HepG2 (cell line): Measurements from ENCODE around the gene ATP6V0E1. TPM values are rescaled to one million over a fixed set of nuclear protein-coding genes. Genes with fewer than 3 reads are reported as not detected.

Experiments used
- ATAC-seq: fragments of 200-7000 bp; cut with Tn5 transposase; 3 replicates; pipeline ENCODE4 v1.9.1; 2020; ENCODE audit warnings: mild to moderate bottlenecking, moderate library complexity
- BruUV-seq: library from RNA; stranded (reverse); fragments of 400-500 nt; replicated peaks from 2 replicates; lab custom pipeline; 2021; lab: Mats Ljungman, UMichigan
- CTCF ChIA-PET: fragments of 300-600 bp; formaldehyde crosslinking; extraction: SDS; loops from one replicate; lab custom pipeline; 2021; ENCODE audit warnings: low total read pairs, inconsistent platforms, low intra/inter-chr PET ratio; lab: Yijun Ruan, JAX
- POLR2A ChIA-PET: fragments of 350-600 bp; sonication (Branson Sonifier 250); formaldehyde crosslinking; loops from one replicate; lab custom pipeline; 2020; ENCODE audit warnings: antibody characterized with exemption, inconsistent platforms; lab: Yijun Ruan, JAX
- DNase-seq: peaks from one replicate; pipeline ENCODE4 v3.0.0-alpha.2; 2015; ENCODE audit warnings: low spot score
- FAIRE-seq: peaks from 3 replicates; lab custom pipeline; 2011; peaks lifted over from hg19 to GRCh38; lab: Jason Lieb, UNC
- H2AFZ ChIP-seq: one replicate; pipeline ENCODE4 v1.6.1; 2011; ENCODE audit warnings: low read length, inconsistent platforms
- H3K27ac ChIP-seq: fragments of 300-600 bp; 3 replicates; pipeline ENCODE4 v1.8.0; 2011; ENCODE audit warnings: mixed run types, mild to moderate bottlenecking, mixed read lengths, low read length, inconsistent platforms; ENCODE audit not compliant: insufficient read depth; ENCODE audit errors: extremely low read length
- H3K27me3 ChIP-seq, 2 experiments: fragments of 200-600 bp in 1 of 2; 2 replicates in 1 of 2; 3 replicates in 1 of 2; pipeline versions ENCODE4 v1.6.0 to v1.8.0; 2011; ENCODE audit warnings: low read length in 2 of 2, mild to moderate bottlenecking in 2 of 2, moderate library complexity in 2 of 2, inconsistent platforms in 1 of 2; ENCODE audit not compliant: insufficient read depth in 2 of 2, control insufficient read depth in 1 of 2
- H3K36me3 ChIP-seq, 2 experiments: fragments of 200-600 bp in 1 of 2; replicated peaks in 1 of 2; 2 replicates in 1 of 2; 3 replicates in 1 of 2; pipeline versions ENCODE4 v1.5.1 to v1.8.0; 2011; ENCODE audit warnings: low read length in 2 of 2, inconsistent platforms in 1 of 2; ENCODE audit not compliant: insufficient read depth in 2 of 2, control insufficient read depth in 1 of 2
- H3K4me1 ChIP-seq: 2 replicates; pipeline ENCODE4 v1.5.1; 2012; ENCODE audit warnings: low read length, inconsistent platforms; ENCODE audit not compliant: insufficient read depth
- H3K4me2 ChIP-seq: 2 replicates; pipeline ENCODE4 v1.6.0; 2011; ENCODE audit warnings: low read depth, low read length, inconsistent platforms
- H3K4me3 ChIP-seq, 3 experiments: fragments of 200-600 bp in 1 of 3; sonication (generic), shearing (Covaris generic) in 1 of 3; replicated peaks in 1 of 3; 2 replicates each; pipeline ENCODE4 v1.5.1; 2011 to 2016; ENCODE audit warnings: low read length in 3 of 3, inconsistent platforms in 2 of 3, low read depth in 2 of 3, mild to moderate bottlenecking in 2 of 3, control low read depth in 1 of 3, mixed read lengths in 1 of 3; ENCODE audit not compliant: insufficient read depth in 1 of 3
- H3K79me2 ChIP-seq: one replicate; pipeline ENCODE4 v1.6.1; 2011; ENCODE audit warnings: low read length, inconsistent platforms; ENCODE audit not compliant: insufficient read depth
- H3K9ac ChIP-seq: 2 replicates; pipeline ENCODE4 v1.6.0; 2011; ENCODE audit warnings: mild to moderate bottlenecking, low read depth, low read length, inconsistent platforms; ENCODE audit not compliant: insufficient read depth
- H3K9me3 ChIP-seq: 2 replicates; pipeline ENCODE4 v1.5.1; 2012; ENCODE audit warnings: mild to moderate bottlenecking, low read length
- H4K20me1 ChIP-seq: 2 replicates; pipeline ENCODE4 v1.6.0; 2011; ENCODE audit warnings: inconsistent platforms, mild to moderate bottlenecking, low read length, moderate library complexity; ENCODE audit not compliant: insufficient read depth
- ARHGAP35 ChIP-seq: sonication (generic); formaldehyde crosslinking; IDR thresholded peaks from 2 replicates; pipeline ENCODE4 v1.9.0; 2022; ENCODE audit warnings: mild to moderate bottlenecking, inconsistent platforms, moderate library complexity, missing genetic modification reagents, borderline replicate concordance
- ARID2 ChIP-seq: sonication (generic); formaldehyde crosslinking; IDR thresholded peaks from 2 replicates; pipeline ENCODE4 v1.8.1; 2022; ENCODE audit warnings: mild to moderate bottlenecking, missing genetic modification reagents, borderline replicate concordance
- CHD2 ChIP-seq: IDR thresholded peaks from 2 replicates; pipeline ENCODE4 v1.6.1; 2011; ENCODE audit warnings: low read depth, low read length, improper control_type of control experiment
- NFE2 ChIP-seq: sonication (generic); formaldehyde crosslinking; IDR thresholded peaks from 2 replicates; pipeline ENCODE4 v1.4.0; 2020; ENCODE audit warnings: missing genetic modification reagents
- TGIF2 ChIP-seq: IDR thresholded peaks from 2 replicates; pipeline ENCODE4 v1.6.1; 2016; ENCODE audit warnings: control low read depth, missing compliant biosample characterization
- ZNF616 ChIP-seq: sonication (generic); formaldehyde crosslinking; IDR thresholded peaks from 2 replicates; pipeline ENCODE4 v1.5.0; 2020; ENCODE audit warnings: low read depth, mild to moderate bottlenecking, missing genetic modification reagents
- ZNF670 ChIP-seq: sonication (generic); formaldehyde crosslinking; IDR thresholded peaks from 2 replicates; pipeline ENCODE4 v1.8.0; 2022; ENCODE audit warnings: mild to moderate bottlenecking, missing genetic modification reagents, borderline replicate concordance
- WGBS: methylation state at CpG from one replicate; pipeline ENCODE4 v1.1.6; 2017; ENCODE audit warnings: low lambda C conversion rate; 5-methylcytosine and 5-hydroxymethylcytosine counted together
- in situ Hi-C: cut with HindIII; loops from 2 replicates; pipeline ENCODE4 v1.10.0; 2017; ENCODE audit warnings: low pct_unique_long_range_greater_than_20kb; ENCODE audit not compliant: extremely low pct_ligation_motif_present
- intact Hi-C: fragments of 100-400 bp; cut with micrococcal nuclease; formaldehyde crosslinking; loops from one replicate; pipeline ENCODE4 v1.10.0; 2022; ENCODE audit not compliant: unreplicated experiment
- polyA plus RNA-seq, 8 experiments: library from polyadenylated mRNA; depleted of rRNA in 3 of 8; stranded (reverse) in 7 of 8; unstranded in 1 of 8; fragments of >200 nt; fragmentation: Illumina TruSeq in 4 of 8; extraction: Trizol in 4 of 8; gene quantifications; 2 replicates each; pipeline versions ENCODE4 v1.2.1 to v1.2.3, GENCODE V29; 2011 to 2016; ENCODE audit warnings: low read depth in 4 of 8, missing spikeins in 1 of 8, mixed read lengths in 1 of 8; ENCODE audit not compliant: insufficient read depth in 1 of 8
- total RNA-seq, 5 experiments: library from RNA; depleted of rRNA; stranded (reverse); fragments of >200 nt; fragmentation: Illumina TruSeq; extraction: Trizol; gene quantifications; 2 replicates each; pipeline ENCODE4 v1.2.3, GENCODE V29; 2016; ENCODE audit warnings: low read depth in 1 of 5

ATP6V0E1 gene
- total and polyA plus RNA-seq, 2 of the 13 experiments (the other 11 are each of a cell fraction or from before 2014, with no cell fraction given) = 143 to 215 TPM

GRCh38 chr5:173065155-173065554, 81.6 kb downstream of the ATP6V0E1 start:
- no TSS peak for BruUV-seq
- Histone ChIP-seq H2AFZ (no peak overlapping the region), H3K79me2 (peaks cover 11% of the 10 kb centered on the region), H4K20me1 (peaks cover 3% of the 10 kb centered on the region; the same call in 1 of the 2 replicates), H3K36me3 (peaks cover 0 to 2% of the 10 kb centered on the region in 2 experiments; a peak in 2 of 5 replicates), H3K27me3 (no peaks in the 10 kb centered on the region), H3K9me3 (no peaks in the 10 kb centered on the region), H3K4me2 (no peak overlapping the region), H3K4me3 (no peak overlapping the region), H3K4me1 (peaks cover 14% of the 10 kb centered on the region; the same call in 1 of the 2 replicates), H3K27ac (no peak overlapping the region), H3K9ac (no peak overlapping the region)
- ChIA-PET POLR2A (no interaction called here), CTCF (no interaction called here)
- FAIRE-seq = no peak
- in situ Hi-C loops (no loop called here), intact Hi-C loops (no loop called here)
- DNase-seq = no peak
- no peak for ATAC-seq
- TF ChIP-seq ZNF670 (CRISPR knock-in tag) (no peak), NFE2 (CRISPR knock-in tag) (no peak), TGIF2 (CRISPR knock-in tag) (no peak), CHD2 (no peak), ARID2 (no peak), ARHGAP35 (no peak)

GRCh38 chr5:173069671-173070070, 86.1 kb downstream of the ATP6V0E1 start:
- Histone ChIP-seq H3K27me3 (no peaks in the 10 kb centered on the region), H3K4me3 (no peak overlapping the region), H3K27ac (no peak overlapping the region), H4K20me1 (peaks cover 3% of the 10 kb centered on the region; the same call in 1 of the 2 replicates), H2AFZ (no peak overlapping the region), H3K79me2 (no peaks in the 10 kb centered on the region), H3K9me3 (no peaks in the 10 kb centered on the region), H3K36me3 (peaks cover 0 to 2% of the 10 kb centered on the region in 2 experiments; a peak in 2 of 5 replicates), H3K9ac (no peak overlapping the region), H3K4me2 (no peak overlapping the region), H3K4me1 (peaks cover 17% of the 10 kb centered on the region)
- 97% methylated on average over 7 of the region's 7 CpGs for WGBS
- FAIRE-seq (no peak), ATAC-seq (no peak), DNase-seq (no peak)
- ChIA-PET CTCF (no interaction called here), POLR2A (interaction anchor here (1.1 kb wide), 1 partner anchor 12 kb away, joined by 3 read pairs; no protein-coding TSS in a partner anchor)
- BruUV-seq = no TSS peak
- no peak for TF ChIP-seq ZNF616 (CRISPR knock-in tag)
- intact Hi-C loops (no loop called here), in situ Hi-C loops (no loop called here)
